Fibroblast of skin of left biceps (primary cell): ENCODE measurements around the gene MORN2.
A peak's percentile ranks its signal among the peaks of the same experiment; 100 is the strongest.

Experiments
- DNase-seq, 2 experiments: peaks; one replicate each; pipeline ENCODE4 v3.0.0-alpha.2; 2013; ENCODE audit warnings: low read depth in 2 of 2

MORN2 gene

GRCh38 chr2:38875576-38876367 lies at the start of gene MORN2, which contains the start of gene DHX57:
Gene MORN2, plus strand, starts transcription at chr2:38875976.
Gene DHX57, minus strand, starts transcription at chr2:38875934. Its CDS starts 7,529 bp downstream, at chr2:38868405.
- DNase-seq = peak; percentile 34 to 41

GRCh38 chr2:38827539-38828145 lies 48.1 kb upstream of the MORN2 start:
- DNase-seq = peak; percentile 51 to 59

DNA sequence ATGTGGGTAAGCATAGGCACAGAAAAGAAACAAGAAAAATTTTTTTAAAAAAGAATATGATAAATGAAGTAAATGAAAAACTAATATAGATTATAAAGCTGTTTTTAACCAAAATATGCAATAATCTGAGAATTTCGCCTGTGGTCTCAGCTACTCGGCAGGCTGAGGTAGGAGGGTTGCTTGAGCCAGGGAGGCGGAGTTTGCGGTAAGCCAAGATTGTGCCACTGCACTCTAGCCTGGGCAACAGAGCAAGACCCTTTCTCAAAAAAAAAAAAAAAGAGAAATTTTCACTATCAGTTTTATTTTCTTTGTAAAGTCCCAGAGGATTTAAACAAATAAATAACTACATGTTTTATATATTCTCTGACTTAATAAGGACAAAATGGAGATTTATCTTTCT lies 47.3 kb upstream of the MORN2 start:
- no peak for DNase-seq

DNA sequence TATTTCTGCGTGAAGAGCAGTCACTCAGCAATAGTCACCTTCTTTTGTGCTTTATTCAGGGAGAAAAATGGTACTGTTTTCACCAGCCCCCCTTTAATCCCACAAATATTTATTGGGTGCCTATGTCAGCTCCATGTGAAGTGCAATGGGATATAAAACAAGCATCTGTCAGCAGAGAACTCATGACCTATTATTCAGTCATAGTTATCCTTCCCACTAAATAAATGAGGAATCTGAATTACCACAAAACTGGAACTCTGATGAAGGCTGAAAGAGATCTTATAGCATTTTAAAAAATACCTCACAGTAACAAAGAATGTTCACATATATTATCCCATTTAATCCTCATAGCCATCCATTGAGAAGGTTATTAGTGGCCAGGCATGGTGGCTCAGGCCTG lies 45.8 kb upstream of the MORN2 start:
- DNase-seq = peak; percentile 8 to 9

DNA sequence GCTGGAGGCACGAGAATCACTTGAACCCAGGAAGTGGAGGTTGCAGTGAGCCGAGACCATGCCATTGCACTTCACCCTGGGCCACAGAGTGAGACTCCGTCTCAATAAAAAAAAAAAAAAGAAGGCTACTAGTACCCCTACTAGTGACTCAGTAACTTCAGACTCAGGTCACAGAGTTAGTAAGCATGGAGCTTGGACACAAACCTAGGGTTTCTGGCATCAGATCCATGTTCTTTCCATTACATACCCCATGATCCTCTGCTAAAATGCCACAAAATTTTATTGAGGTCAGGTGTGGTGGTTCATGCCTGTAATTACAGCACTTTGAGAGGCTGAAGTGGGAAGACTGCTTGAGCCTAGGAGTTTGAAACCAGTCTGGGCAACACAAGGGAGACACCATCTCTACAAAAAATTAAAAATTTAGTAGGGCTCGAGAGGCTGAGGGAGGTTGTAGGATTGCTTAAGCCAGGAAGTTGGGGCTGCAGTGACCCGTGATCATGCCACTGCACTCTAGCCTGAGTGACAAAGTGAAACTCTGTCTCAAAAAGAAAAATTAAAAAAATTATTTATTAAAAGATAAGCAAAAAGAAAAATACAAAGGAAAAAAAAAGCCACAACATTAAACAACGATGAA lies 45.1 kb upstream of the MORN2 start:
- no peak for DNase-seq

DNA sequence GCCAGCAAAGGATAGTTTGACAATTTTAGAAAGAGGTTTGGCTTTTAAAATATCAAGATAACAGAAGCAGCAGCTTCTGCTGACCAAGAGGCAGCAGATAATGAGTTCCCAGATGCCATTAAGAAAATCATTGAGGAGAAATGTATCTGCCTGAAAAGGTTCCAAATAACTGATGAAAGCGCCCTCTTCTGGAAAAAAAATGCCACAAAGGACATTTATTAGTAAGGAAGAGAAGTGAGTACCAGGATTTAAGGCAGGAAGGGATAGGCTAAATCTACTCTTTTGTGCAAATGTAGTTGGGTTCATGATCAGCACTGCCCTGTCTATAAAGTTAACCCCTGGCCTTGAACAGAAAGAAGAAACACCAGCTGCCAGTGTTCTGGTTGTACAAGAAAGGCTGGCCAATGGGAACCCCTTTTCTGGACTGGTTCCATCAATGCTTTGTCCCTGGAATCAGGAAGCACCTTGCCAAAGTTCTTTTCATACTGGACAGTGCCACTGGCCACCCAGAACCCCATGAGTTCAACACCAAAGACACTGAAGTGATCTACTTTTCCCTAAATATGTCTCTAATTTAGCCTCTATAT lies 40.7 kb upstream of the MORN2 start:
- DNase-seq = no peak

- DNase-seq = no peak
These were observed 39.8 kb upstream of the MORN2 start for GRCh38 chr2:38835990-38836389.

DNA sequence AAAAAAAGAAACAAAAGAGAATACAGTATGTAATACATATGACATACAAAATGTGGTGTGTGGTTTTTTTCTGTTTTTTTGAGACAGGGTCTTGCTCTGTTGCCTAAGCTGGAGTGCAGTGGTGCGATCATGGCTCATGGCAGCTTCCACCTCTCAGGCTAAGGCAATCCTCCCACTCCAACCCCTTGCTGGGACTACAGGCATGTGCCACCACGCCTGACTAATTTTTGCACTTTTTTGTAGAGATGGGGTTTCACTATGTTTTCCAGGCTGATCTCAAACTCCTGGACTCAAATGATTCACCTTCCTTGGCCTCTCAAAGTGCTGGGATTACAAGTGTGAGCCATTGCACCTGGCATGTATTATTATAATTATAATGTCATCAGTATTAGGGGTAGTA lies 39.0 kb upstream of the MORN2 start:
- no peak for DNase-seq

GRCh38 chr2:38850045-38850444 lies 25.7 kb upstream of the MORN2 start:
- no peak for DNase-seq

DNA sequence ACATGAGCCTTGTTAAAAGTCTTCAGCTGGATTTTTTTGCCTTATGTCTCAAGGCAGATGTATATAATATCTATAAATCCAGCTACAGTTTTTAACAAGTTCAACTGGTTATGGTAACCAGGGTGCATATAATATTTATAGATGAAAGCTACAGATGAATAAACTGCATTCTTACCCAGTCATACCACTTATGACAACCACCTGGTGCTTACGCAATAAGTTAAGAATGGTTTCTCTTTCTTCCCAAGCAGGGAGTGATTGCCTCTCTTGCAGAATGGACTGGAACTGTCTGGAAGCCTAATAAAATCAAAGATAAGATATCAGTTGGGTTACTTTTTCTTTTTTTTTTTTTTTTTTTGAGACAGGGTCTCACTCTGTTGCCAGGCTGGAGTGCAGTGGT lies 19.6 kb upstream of the MORN2 start:
- DNase-seq = no peak

GRCh38 chr2:38862476-38862875 lies 13.3 kb upstream of the MORN2 start:
- no peak for DNase-seq

DNA sequence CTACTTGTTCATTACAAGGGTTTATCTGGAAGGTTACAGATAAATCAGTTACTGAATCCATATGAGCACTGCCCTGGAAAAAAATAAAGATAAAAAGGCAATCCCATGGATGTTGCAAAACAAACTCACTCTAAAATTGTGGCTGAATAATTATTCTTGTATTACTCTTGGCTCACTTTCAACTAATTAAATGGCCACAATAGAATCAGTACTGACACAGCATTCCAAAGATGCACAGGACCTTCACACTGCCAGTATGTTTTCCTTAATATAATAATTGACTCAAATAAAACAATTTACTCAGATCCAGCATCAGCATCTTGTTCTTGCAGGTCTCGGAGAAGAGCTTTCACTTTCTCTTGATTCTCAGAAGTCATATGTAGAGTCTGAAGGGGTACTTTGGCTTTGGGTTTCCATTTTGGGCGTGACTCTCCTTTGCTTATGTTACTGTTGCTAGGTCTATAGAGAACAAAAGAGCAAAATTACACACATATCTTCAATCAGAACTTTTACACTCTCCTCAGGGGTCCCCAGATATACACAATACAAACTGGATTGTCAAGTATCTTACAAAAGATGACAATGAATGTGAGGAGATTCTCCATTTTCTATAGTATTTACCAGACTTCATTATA lies 12.6 kb upstream of the MORN2 start:
- no peak for DNase-seq

DNA sequence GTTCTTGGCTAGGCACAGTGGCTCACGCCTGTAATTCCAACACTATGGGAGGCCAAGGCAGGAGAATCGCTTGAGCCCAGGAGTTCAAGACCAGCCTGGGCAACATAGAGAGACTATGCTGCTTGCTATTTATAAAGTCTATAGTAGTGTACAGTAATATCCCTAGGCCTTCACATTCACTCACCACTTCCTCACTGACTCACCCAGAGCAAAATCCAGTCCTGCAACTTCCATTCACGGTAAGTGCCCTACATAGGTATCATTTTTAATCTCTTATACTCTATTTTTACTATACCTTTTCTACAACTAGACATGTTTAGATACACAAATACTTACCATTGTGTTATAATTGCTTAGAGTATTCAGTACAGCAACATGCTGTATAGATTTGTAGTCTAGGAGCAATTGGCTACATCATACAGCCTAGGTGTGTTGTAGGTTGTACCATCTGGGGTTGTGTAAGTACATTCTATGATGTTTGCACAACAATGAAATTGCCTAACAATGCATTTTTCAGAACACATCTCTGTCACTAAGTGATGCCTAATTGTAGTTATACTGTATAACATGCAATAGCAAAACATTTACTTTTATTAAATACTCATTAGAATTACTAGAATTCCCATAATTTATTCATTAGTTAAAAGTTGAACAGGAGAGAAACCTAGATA lies 8.9 kb upstream of the MORN2 start:
- no peak for DNase-seq

GRCh38 chr2:38871432-38871831 lies 4.3 kb upstream of the MORN2 start:
- DNase-seq = no peak

DNA sequence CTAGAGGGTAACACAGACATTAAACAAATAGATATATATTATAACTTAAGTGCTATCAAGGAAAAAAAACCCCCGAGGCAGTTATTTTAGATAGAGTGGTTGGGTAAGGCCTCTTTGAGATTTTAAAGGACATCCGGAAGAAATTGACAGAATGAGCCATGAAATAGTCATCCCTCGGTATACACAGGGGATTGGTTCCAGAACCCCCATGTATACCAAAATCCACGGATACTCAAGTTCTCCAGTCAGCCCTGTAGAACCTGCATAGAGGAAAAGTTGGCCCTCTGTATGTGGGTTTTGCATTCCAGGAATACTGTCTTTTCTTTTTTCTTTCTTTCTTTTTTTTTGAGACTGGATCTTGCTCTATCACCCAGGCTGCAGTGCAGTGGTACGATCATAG lies 2.0 kb upstream of the MORN2 start:
- no peak for DNase-seq

- no peak for DNase-seq
These were observed 575 bp upstream of the MORN2 start for GRCh38 chr2:38875227-38875575.

- DNase-seq = no peak
These were observed 631 bp downstream of the MORN2 start for GRCh38 chr2:38876407-38876806.

DNA sequence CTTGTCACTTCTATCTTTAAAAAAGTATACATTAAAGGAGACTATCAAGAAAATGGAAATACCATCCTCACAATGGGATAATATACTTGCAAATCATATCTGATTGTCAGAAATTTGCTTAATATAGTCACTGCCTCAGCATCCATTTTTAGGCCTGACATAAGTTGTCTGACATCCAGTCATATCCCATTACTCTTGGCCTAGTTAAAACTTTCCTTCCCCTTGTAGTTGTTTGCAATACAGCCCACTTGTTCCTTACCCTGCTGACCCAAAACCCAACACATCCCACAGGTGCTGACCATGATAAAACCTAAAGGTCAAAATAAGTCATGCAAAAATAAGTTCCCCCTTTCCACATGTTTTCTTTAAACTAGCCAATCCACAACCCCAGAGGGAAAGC lies 10.3 kb downstream of the MORN2 start:
- no peak for DNase-seq

DNA sequence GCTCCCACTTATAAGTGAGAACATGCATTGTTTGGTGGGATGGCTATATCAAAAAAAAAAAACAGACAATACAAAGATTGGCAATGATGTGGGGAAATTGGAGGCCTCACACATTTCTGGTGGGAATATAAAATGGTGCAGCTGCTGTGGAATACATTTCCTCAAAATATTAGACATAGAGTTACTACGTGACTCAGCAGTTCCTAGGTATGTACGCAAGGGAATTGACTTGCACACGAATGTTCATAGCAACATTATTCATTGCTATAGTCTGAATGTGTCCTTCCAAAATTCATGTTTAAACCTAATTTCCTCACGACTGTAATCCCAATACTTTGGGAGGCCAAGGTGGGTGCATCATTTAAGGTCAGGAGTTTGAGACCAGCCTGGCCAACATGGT lies 11.6 kb downstream of the MORN2 start:
- no peak for DNase-seq

GRCh38 chr2:38887902-38888554 lies 12.3 kb downstream of the MORN2 start:
- no peak for DNase-seq

DNA sequence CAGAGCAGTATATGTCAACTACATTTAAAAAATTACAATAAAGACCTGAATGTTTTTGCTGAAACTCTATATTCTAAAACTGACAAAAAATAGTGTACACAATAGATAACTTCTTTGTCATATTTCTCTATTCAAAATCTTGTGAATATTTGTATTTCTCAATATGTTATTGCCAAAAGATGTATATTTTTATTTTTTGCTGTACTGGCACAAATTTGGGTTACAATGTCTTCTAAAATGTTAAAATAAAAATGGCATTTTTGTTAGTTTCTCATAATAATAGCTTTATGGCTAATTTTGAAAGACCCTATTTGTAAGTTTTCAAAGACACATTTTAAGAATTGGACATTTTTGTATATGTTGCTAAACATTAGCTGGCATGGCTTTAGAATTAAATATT lies 13.3 kb downstream of the MORN2 start:
- no peak for DNase-seq
